GM19372 (cell line): ENCODE results near the gene SERPINI1.

Experiments
- ATAC-seq: cut with Tn5 transposase; IDR thresholded peaks from one replicate; pipeline ENCODE4 v1.9.1; 2021; ENCODE audit warnings: mild to moderate bottlenecking, low read depth, moderate library complexity; ENCODE audit not compliant: unreplicated experiment

Gene SERPINI1, protein sequence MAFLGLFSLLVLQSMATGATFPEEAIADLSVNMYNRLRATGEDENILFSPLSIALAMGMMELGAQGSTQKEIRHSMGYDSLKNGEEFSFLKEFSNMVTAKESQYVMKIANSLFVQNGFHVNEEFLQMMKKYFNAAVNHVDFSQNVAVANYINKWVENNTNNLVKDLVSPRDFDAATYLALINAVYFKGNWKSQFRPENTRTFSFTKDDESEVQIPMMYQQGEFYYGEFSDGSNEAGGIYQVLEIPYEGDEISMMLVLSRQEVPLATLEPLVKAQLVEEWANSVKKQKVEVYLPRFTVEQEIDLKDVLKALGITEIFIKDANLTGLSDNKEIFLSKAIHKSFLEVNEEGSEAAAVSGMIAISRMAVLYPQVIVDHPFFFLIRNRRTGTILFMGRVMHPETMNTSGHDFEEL

DNA sequence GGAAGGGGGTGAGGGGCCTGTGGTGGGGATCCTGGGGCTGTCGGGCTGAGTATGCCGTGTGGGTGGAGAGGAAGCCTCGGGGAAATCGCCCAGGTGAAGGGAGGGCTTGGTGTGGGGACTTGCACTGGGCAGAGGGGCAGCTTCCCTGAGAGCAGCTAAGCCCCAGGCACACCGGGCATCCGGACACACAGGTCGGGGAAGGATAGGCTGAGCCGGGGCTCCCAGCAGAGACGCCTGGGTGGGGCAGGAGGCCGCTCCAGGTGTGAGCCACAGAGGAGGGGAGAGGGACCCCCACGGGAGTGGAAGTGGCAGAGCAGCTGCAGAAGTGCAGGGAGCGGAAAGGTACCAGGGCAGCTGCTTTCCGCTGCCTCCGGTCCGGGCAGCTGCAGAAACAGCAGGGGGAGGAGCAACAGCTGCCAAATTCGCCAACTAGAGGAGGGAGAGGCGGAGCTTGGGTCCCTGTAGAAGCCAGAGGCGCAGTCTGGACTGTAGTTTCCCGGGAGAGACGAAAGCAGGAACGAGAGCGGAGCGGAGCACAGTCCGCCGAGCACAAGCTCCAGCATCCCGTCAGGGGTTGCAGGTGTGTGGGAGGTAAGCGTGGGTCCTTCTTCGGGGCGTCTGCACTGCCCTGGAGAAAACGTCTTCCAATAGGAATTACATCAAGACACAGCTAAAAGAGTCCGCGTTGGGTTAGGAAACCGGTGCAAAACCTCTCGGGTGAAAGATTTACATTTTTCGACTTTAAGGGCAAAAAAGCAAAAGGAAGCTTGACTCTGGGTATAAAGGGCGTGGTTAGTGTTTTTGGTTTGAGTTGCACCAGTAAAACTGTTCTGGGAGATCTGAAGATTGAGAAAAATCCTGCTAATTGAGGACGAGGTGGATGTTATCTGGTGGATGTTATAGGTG lies at the start of gene SERPINI1:
Gene SERPINI1, plus strand, starts transcription at position 489 of the 906 bp plus-strand sequence. CDS start 53,408 bp downstream, outside the sequence.
- peak; percentile 53 for ATAC-seq

DNA sequence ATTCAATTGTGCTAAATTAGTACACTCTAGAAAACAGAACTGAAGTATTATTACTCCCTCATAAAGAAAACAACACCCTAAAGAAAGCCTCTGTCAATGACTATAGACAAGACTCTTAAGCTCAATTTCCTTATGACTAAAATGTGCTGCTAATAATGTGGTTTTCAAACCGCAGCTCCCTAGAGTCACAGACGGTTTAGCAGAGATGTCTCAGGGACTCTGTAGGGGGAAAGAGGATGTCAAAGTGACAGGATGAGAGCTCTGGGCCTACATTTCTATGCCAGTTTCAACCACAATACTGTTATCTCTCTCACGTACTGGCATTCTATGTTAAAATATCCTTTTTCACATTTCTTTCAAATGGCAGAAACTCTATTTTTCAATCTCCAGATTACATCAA lies 44.2 kb upstream of the SERPINI1 start:
- ATAC-seq, result peak; percentile 100

DNA sequence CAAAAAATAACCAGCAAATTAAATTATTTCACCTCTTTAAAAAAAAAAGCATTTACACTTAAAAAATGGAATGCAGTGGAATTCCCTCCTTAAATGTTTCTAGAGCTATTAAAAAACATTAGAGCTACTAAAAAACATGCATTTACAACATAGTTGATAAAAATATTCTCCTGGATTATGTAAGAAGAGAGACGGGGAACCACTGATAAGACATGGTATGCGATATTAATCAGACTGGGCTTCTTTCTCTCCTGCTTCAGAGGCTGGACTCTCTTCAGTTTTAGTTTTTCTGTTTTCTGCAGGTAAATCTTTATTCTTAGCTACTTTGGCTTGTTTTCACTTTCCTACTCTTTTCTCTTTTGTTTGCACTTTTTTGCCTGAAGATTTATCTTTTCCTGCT lies 41.4 kb upstream of the SERPINI1 start:
- no peak for ATAC-seq

DNA sequence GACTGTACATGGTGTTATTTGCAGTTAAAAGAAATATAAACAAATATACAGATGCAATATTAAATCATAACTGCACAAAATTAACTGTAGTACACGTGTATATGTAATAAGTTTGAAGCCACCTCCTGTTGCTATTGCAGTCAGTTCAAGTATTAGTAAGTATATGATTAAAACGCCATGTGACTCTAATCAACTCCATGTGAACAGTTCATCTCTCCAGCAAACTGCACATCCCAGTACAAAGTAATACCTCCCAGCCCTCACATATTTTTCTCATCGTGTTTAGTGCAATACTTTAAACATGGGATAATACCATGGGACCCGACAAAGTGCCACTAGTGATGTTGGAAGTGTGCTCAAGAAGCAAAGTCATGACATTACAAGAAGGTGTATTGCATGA lies 35.5 kb upstream of the SERPINI1 start:
- no peak for ATAC-seq

DNA sequence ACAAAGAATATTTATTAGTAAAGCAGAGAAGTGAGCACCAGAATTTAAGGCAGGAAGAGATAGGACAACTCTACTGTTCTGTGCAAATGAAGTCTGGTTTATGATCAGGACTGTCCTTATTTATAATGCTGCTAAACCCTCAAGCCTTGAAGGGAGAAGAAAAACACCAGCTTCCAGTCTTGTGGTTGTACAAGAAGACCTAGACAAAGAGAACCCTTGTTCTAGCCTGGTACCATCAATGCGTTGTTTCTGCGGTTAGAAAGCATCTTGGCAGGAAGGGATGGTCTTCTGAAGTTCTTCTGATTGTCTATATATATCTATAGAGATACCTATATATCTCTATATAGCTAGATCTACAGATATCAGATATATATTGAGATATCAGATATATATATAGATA lies 34.6 kb upstream of the SERPINI1 start:
- ATAC-seq, result no peak

DNA sequence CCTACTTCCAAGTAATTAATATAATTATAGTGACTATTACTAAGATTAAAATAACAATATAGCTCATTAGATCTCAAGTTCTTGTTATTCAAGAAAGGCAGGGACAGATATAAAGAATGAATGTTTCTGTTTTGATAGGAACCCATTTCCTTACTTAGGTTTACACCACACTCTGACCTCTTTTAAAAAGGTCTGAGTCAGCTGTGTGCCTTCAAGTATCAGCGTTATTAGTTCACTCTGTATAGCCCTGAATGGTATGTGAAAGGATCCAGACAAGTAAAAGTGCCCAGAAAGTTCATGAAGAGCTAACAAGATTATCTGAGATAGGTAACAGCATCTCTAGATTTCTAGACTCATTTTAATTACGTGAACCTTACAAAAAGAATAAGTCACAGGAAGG lies 29.7 kb upstream of the SERPINI1 start:
- no peak for ATAC-seq

DNA sequence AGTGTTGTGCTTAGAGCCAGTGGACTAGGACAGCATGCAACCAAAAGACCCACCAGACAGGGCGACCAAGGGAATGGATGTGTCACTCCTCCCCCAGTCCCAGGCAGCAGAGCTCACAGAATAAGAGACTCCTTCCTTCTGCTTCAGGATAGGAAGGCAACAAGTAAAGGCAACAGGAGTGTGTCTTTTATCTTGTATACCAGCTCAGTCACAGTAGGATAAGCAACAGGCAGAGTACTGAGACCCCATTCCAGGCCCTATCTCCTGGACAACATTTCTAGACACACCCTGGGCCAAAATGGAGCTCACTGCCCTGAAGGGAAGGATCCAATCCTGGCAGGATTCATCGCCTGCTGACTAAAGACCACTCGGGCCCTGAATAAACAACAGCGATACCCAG lies 25.8 kb upstream of the SERPINI1 start:
- no peak for ATAC-seq

DNA sequence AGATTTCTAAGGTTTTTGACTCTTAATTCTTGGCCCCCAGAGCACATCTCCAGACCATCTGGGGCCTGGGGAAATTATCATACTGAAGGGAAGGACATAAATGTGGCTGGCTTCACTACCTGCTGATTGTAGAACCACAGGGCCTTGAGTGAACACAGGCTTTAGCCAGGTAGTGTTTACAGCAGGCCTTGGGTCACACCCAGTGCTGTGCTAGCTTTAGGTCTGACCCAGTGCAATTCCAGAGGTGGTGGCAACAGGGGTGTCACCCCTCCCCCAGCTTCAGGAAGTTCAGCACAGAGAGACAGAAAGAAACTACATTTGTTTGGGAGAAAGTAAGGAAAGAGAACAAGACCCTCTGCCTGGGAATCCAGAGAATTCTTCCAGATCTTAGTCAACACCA lies 25.0 kb upstream of the SERPINI1 start:
- ATAC-seq, result no peak

DNA sequence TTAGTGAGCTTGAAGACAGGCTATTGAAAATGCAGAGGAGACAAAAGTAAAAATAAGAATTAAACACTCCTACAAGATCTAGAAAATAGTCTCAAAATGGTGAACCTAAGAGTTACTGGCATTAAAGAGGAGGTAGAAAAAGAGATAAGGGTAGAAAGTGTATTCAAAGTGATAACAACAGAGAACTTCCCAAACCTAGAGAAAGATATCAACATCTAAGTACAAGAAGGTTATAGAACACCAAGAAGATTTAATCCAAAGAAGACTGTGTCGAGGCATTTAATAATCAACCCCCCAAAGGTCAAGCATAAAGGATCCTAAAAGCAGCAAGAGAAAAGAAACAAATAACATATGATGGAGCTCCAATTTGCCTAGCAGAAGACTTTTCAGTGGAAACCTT lies 24.1 kb upstream of the SERPINI1 start:
- no peak for ATAC-seq

DNA sequence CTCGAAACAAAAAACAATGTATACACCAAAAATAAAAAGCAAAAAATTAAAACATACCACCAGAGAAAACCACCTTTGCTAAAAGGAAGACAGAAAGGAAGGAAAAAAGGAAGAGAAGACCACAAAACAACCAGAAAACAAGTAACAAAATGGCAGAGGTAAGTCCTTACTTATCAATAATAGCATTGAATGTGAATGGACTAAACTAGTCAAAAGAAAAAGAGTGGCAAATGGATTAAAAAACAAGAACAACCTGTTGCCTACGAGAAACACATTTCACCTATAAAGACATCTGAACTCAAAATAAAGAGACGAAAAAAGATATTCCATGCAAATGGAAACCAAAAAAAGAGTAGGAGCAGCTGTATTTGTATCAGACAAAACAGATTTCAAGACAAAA lies 23.1 kb upstream of the SERPINI1 start:
- ATAC-seq, result no peak

DNA sequence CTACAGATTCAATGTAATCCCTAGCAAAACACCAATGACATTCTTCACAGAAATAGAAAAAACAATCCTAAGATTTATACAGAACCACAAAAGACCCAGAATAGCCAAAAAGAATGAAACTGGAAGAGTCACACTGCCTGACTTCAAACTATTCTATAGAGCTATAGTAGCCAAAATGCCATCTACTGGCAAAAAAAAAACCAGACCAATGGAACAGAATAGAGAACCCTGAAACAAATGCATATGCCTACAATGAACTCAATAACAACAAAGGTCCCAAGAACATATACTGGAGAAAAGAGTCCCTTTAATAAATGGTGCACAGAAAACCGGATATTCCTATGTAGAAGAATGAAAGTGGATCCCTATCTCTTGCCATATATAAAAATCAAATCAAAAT lies 20.6 kb upstream of the SERPINI1 start:
- ATAC-seq, result no peak

DNA sequence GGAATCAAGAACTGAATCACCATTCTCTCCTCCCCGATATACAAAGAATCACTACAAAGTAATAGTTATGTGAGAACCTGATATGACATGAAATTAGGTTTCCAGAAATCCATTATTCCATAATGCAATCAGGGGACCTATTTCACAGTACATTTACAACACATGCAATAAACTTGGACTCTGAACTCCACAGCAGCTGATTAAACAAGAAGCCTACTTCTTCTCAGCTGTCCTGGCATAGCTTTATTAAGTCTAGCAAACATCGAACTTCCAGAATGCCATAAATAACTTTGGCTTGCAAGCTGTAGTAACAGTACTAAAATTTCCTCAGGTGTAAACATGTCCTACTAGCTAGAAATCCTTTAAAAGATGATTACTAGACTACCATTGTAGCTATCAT lies 18.6 kb upstream of the SERPINI1 start:
- no peak for ATAC-seq

DNA sequence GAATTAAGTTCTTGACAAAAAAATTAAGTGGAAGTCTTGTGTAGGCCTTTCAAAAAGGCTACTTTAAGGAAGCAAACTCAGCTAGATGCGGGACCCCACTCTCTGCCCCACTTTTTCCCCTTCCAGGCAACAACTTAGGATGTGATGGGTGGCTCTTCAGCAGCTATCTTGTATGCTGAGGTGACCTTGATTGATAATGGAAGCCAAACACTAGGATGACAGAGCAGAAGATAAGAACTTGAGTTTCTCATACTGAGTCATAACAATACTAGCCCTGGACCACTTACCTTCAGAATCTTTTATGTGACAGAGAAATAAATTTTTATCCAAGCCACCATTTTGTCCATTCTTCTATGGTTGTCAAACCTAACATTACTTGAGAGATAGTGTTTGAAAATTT lies 16.9 kb upstream of the SERPINI1 start:
- no peak for ATAC-seq

DNA sequence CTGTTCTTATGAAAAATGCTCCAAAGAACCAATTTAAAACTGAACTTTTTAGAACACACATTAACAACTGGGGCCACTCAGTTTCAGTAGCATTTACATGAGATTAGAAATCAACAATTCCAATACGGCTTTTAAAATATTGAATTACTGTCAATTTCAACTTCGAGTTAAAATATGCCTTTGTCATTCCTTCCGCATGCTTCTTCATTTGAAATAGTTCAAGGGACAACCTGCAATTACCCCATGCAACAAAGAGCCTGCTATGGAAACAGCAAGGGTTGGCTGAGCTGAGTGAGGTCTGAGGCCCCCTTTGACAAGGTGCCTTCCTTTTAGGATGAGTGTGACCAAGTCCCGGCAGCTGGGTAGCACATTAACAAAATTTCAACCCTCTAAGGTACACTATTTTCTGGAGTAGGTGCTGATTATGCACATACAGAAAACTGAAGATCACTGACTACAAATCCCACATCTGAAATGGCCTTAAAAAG lies 12.5 kb upstream of the SERPINI1 start:
- no peak for ATAC-seq

DNA sequence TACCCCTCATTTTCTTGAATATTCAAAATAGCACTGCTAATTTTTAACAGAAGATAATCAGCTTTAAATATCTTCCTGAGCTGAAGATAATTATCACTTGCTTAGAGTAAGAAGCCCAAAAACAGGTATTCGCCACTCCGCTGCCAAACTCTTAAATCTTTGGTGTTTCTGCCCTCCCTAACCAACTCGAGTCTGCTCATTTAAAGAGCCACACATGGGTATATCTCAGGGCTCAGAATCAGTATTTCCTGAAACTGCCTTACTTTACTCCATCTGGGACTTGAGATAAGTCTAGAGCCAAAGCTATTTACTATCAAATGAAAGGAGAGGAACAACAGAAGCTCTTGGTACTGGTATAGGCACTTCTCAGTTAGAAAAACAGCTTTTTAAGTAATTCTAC lies 11.6 kb upstream of the SERPINI1 start:
- no peak for ATAC-seq

DNA sequence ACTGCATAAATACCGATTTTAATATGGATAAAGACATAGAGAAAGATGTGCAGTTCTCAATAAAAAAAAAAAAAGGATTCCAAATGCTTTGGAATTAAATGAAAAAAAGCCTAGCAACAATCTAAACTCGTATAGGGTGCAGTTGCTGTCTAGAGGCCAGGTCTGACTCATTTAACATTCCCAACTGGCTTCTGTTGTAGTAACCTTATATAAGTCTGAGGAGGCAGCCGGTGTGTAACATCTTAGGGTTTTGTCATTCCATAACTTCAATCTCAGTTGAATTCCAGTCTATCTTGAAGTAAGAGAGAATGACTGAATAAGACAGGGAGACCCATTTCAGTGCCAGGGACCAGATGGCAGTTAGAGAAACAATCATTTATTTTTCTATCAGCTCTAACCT lies 7.3 kb upstream of the SERPINI1 start:
- no peak for ATAC-seq

DNA sequence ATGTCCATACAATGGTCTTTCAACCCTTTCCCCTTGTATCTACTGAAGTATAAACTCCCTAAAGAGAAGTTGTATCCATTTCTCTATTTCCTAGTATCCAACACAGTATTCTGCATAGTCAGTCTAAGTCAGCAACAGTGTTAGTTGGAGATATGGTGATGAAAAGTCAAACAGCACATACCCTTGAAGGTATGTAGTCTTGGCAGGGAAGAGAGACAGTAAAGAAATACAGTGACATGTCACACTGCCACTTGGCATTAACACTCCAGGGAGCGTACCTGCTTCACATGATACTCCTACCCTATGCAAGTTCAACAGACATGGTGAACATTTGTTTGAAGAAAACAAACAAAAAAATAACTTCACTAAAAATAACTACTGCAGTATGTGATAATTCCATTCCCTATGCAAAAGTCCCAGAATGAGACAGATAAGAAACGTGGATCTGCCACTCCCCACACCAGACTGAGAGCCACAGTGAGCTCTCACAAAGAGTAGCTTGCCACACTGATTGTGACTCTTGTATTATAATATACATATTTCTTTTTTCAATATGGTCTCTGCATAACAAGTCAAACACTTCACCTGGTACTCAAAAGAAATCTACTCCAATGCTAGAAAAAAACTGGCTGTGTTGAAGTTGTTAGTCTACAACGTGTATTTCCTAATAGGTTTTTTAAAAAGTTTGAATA lies 6.7 kb upstream of the SERPINI1 start:
- no peak for ATAC-seq

DNA sequence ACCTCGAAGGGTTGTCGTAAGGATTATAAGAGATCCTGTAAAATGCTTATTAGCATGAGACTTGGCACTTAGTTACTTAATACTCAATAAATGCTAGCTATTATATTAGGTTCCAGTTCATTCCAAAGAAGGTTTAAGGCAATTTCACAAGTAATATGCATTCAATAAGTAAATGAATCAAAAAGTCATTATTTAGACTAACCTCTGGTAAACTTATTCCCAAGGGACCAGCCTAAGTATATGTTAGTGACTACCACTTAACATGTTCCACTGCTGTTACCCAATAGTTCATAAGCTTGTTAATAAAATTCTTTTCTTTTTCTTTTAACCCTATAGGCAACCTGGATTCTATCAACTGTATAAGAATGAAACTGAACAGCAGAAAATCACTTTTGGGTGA lies 5.9 kb upstream of the SERPINI1 start:
- no peak for ATAC-seq

DNA sequence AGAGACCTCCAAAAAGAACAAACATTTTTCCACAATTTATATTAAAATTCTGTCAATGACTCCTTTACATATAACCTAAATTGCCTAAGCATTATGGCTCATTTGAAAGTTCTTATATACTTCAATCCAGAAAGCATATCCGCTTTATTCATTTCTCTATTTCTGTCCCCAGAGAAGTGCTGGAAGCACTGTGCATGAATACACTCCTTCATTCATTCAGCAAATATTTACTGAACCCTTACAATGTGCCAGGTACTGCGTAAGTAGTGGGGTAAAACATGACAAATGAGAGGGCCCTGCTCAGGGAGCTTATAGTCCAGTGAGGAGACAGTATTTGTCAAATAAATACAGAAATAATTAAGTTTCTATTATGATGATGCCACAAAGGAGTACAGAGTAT lies 4.1 kb upstream of the SERPINI1 start:
- ATAC-seq, result no peak

DNA sequence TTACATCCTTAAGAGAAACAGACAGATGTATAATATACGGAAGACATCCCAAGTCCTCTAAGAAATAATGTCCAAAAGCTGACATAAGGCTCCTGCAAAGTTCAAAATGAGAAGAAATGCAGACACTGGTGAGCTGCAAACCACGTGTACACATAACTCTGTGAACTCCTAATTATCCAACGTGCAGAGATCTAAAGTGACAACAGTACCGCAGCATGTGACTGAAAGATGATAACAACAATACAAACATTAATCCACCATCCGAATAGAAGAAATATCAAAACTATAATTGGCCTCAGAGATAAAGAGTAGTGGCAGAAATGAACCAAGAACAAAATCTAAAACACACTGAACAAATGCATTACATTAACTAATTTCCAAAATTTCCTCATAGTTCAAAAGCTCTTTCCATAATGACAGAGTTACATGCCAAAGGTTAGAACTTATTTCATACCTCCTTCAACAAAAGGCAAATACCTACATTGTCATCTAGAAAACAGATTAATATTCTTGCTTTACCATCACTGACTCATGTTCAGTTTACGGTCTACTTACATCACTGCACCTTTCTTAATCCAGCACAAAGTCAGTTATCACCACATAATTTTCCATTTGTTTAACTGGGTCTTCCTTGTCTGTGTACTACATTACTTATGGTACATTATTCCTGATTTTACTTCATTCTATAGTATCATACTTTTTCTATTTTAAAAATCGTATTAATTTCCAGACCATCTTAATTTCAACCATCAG lies 3.0 kb upstream of the SERPINI1 start:
- no peak for ATAC-seq
